ENCODE data around the gene RASAL2. TPM values are rescaled to one million over a fixed set of nuclear protein-coding genes. Genes with fewer than 3 reads are reported as not detected.
"Not testable (repeated sequence)": the region's sequence is repeated elsewhere in the genome, so short reads cannot be mapped to it uniquely, and the experiment has no call there.

The RASAL2 gene
- total RNA-seq, 1 donor from 2014 or later, result 7.7 TPM

DNA sequence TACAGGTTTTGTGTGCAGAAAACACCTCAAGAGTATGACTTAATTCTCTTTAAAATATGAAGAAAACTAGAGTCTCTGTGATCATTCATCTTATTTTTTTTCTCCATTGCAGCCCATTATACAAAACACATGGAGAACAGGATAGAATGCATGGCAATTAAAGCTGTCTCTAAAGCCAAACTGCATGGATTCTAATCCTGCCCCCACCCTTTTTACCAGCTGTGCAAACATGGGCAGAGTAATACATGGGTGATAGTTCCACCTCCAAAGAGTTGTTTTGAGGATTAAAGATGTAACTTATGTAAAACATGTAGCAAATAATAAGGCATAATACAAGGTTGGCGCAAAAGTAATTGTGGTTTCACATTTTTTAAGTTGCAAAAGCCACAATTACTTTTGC, 288.5 kb downstream of the RASAL2 start:
- DNase-seq (ENCODE audit: low read depth), result no peak
- TF ChIP-seq, protein P1, sequence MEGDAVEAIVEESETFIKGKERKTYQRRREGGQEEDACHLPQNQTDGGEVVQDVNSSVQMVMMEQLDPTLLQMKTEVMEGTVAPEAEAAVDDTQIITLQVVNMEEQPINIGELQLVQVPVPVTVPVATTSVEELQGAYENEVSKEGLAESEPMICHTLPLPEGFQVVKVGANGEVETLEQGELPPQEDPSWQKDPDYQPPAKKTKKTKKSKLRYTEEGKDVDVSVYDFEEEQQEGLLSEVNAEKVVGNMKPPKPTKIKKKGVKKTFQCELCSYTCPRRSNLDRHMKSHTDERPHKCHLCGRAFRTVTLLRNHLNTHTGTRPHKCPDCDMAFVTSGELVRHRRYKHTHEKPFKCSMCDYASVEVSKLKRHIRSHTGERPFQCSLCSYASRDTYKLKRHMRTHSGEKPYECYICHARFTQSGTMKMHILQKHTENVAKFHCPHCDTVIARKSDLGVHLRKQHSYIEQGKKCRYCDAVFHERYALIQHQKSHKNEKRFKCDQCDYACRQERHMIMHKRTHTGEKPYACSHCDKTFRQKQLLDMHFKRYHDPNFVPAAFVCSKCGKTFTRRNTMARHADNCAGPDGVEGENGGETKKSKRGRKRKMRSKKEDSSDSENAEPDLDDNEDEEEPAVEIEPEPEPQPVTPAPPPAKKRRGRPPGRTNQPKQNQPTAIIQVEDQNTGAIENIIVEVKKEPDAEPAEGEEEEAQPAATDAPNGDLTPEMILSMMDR (conservative IDR thresholded peaks at IDR 0.05; ENCODE audit: low read depth, low read length), result no peak
- no peak overlapping the region for H3K4me3 ChIP-seq (ENCODE audit: low read depth, low read length)

DNA sequence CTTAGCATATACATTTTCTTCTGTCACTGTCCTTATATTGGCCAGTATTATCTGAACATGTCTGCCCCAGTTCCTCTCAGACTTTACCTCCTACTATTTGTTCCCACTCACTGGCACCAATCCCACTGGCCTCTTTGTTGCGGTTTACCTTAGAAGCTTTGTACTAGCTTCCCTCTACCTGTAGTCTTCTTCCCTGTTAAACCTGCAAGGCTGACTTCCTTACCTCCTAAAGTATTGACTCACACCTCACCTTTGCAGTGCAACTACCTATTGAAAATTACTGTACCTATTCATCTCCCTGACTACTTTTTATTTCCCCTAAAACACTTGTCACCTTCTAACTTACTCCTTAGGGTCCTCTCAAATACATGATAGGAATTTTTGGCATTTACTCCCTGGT, 291.8 kb downstream of the RASAL2 start:
- no peak overlapping the region for H3K4me3 ChIP-seq (ENCODE audit: low read depth, low read length)
- DNase-seq (ENCODE audit: low read depth), result no peak
- TF ChIP-seq, protein P1 (conservative IDR thresholded peaks at IDR 0.05; ENCODE audit: low read depth, low read length), result no peak

DNA sequence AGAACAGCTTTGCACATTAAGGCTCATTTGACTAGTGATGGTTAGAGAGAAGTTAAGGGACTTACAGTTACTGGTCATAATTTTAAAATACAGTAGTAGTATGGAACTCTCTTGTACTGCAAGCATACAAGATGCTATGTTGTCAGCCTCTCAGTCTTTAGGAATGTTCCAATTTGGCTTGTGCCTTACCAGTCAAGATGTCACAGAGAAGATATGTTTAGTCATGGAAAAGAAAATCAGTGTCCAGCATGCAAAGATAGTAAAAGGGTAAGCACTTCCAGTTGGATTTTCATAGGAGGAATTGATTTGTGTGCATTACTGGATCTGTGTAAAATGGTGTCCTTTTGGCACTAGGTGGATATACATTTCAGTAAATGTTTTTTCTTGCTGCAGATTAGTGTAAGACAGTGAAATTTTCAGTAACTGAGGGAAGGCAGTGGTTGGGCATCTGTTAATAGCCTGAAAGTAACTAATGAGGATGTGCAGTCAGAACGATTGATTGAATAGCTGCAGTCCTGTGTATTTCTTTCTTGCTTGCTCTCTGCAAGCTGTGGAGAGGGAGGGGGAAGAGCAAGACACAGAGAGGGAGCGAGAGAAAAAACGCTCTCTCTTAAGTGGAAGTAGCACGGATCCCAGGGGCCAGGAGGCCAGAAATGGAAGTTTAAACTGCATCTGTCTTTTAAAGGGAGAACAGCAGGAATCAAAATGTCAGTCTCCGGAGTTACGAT, 294.7 kb downstream of the RASAL2 start:
- H3K4me3 ChIP-seq (ENCODE audit: low read depth, low read length), result no peak overlapping the region
- TF ChIP-seq, protein P1 (conservative IDR thresholded peaks at IDR 0.05; ENCODE audit: low read depth, low read length), result no peak
- DNase-seq (ENCODE audit: low read depth), result no peak

DNA sequence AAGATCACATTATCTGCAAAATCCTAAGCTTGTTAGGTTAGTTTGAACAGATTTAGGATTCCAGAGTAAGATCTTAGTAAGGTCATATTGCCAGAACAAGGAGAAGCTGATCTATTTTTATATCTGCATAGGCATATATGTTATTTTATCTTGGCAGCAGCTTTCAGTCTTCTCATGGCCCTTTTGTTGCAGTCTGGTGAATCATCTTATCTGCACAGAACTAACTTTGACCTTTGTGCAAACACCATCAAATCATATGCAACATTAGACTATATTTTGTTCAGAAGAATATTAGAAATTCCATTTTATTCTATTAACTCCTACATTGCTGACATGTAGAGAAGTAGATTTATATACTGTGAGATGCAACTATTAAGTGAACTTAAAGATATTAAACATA, 295.5 kb downstream of the RASAL2 start:
- H3K4me3 ChIP-seq (ENCODE audit: low read depth, low read length), result no peak overlapping the region
- DNase-seq (ENCODE audit: low read depth), result no peak
- TF ChIP-seq, protein P1 (conservative IDR thresholded peaks at IDR 0.05; ENCODE audit: low read depth, low read length), result no peak

DNA sequence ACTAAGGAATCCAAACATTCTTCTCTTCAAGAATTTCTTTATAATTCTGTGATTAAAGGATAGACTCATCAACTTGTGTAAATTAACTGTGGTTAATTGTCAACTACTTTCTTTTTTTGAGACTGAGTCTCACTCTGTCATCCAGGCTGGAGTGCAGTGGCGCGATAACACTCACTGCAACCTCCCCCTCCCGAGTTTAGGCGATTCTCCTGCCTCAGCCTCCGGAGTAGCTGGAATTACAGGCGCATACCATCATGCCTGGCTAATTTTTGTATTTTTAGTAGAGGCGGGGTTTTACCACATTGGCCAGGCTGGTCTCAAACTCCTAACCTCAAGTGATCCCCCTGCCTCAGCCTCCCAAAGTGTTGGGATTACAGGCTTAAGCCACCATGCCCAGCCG, 296.4 kb downstream of the RASAL2 start:
- H3K4me3 ChIP-seq (ENCODE audit: low read depth, low read length); DNase-seq (ENCODE audit: low read depth): not testable (repeated sequence)

DNA sequence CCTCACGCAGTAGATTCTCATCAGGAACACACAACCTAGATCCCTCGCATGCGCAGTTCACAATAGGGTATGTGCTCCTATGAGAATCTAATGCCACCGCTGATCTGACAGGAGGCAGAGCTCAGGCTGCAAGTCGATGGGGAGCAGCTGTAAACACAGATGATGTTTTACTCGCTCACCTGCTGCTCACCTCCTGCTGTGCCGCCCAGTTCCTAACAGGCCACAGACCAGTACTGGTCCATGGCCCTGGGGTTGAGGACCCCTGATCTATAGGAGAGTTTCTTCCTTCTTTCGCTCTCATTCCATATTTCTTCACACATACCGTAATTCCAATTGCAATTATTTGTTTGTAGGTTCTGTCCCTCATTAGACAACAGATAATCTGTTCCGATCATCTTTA, 299.5 kb downstream of the RASAL2 start:
- no peak overlapping the region for H3K4me3 ChIP-seq (ENCODE audit: low read depth, low read length)
- DNase-seq (ENCODE audit: low read depth), result no peak
- TF ChIP-seq, protein P1 (conservative IDR thresholded peaks at IDR 0.05; ENCODE audit: low read depth, low read length), result no peak

DNA sequence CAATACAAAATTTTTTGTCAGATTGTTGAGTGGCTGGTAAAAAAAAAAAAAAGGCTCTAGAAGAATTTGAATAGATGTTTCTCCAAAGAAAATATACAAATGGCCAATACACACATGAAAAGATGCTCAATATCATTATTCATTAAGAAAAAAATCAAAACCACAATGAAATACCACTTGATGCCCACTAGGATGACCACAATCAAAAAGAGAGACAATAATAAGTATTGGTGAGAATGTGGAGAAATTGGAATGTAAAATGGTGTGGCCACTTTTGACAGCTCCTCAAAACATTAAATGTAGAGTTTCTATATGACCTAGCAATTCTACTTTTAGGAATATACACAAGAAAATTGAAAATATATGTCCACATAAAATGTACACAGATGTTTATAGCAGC, 302.9 kb downstream of the RASAL2 start:
- no peak for DNase-seq (ENCODE audit: low read depth)
- TF ChIP-seq, protein P1 (conservative IDR thresholded peaks at IDR 0.05; ENCODE audit: low read depth, low read length), result no peak
- H3K4me3 ChIP-seq (ENCODE audit: low read depth, low read length), result no peak overlapping the region

All from epithelial cell of proximal tubule (primary cell).